ENCODE results near the gene MICU1. TPM values are rescaled to one million over a fixed set of nuclear protein-coding genes. Genes with fewer than 3 reads are reported as not detected.

MICU1 gene
- total and polyA plus RNA-seq, 10 of the 15 experiments (the other 5 are each of a cell fraction or from before 2014, with no cell fraction given) = 18.2 to 36.4 (median 22.2) TPM

GRCh38 chr10:72525689-72526088 lies 100.2 kb downstream of the MICU1 start:
- no peak overlapping the region for H3K4me3 ChIP-seq
- ChIA-PET POLR2A (interaction anchor here (0.6 to 1.2 kb wide), 4 partner anchors 12 to 304 kb away, joined by 3 to 5 read pairs (median 4); no protein-coding TSS in a partner anchor), SMC1A (ENCODE audit: uncharacterized antibody, unreplicated experiment) (no interaction called here), RAD21 (ENCODE audit: unreplicated experiment) (interaction anchor here (0.8 kb wide), 1 partner anchor 71 kb away, joined by 4 read pairs; no protein-coding TSS in a partner anchor), CTCF (interaction anchor here (0.9 kb wide), 1 partner anchor 46 kb away, joined by 4 read pairs; no protein-coding TSS in a partner anchor)
- no peak overlapping the region for H2AFZ ChIP-seq (ENCODE audit: control insufficient read depth, low read depth, low read length)
- intact Hi-C loops (cut with micrococcal nuclease; ENCODE audit: unreplicated experiment) (no loop called here), in situ Hi-C loops (cut with MboI) (no loop called here)
- no peaks in the 10 kb centered on the region for H3K4me1 ChIP-seq (ENCODE audit: control insufficient read depth, insufficient read depth, low read length)
- no peak overlapping the region for H3K27ac ChIP-seq (ENCODE audit: control insufficient read depth, insufficient read depth)
- BruUV-seq (replicated peaks) = no TSS peak
- no peaks in the 10 kb centered on the region for H3K36me3 ChIP-seq (ENCODE audit: control insufficient read depth in 2 of 2, insufficient read depth in 2 of 2, low read length in 1 of 2)
- DNase-seq (ENCODE audit: low read depth, low spot score) (no peak), FAIRE-seq (no peak), ATAC-seq (no peak)
- no peaks in the 10 kb centered on the region for H4K20me1 ChIP-seq (ENCODE audit: control insufficient read depth, insufficient read depth)
- H3K27me3 ChIP-seq (replicated peaks in 1 of 2; ENCODE audit: control insufficient read depth in 2 of 2, insufficient read depth in 2 of 2, low read length in 1 of 2) = no peaks in the 10 kb centered on the region
- H3K9ac ChIP-seq (ENCODE audit: control insufficient read depth, insufficient read depth, low read length) = no peak overlapping the region
- no peak overlapping the region for H3K4me2 ChIP-seq (ENCODE audit: control insufficient read depth, insufficient read depth)
- H3K9me3 ChIP-seq (replicated peaks; ENCODE audit: control insufficient read depth, insufficient read depth, low read length) = no peaks in the 10 kb centered on the region
- H3K79me2 ChIP-seq (ENCODE audit: control insufficient read depth, insufficient read depth, low read length) = no peaks in the 10 kb centered on the region
- TF ChIP-seq BRCA1 (IDR thresholded peaks at IDR 0.05; ENCODE audit: low read depth, low read length) (no peak), REST (IDR thresholded peaks at IDR 0.05; ENCODE audit: low read depth, low read length) (no peak), CHD1 (IDR thresholded peaks at IDR 0.05; ENCODE audit: low read depth, low read length) (no peak), NR2C2 (IDR thresholded peaks at IDR 0.05; ENCODE audit: borderline replicate concordance, control insufficient read depth, insufficient read length, low read depth) (no peak), YBX1 (IDR thresholded peaks at IDR 0.05) (no peak), MLLT1 (IDR thresholded peaks at IDR 0.05) (no peak), E4F1 (IDR thresholded peaks at IDR 0.05; ENCODE audit: borderline replicate concordance, partially characterized antibody) (no peak), RUNX3 (IDR thresholded peaks at IDR 0.05; ENCODE audit: low read length) (no peak), NRF1 (conservative IDR thresholded peaks at IDR 0.05; ENCODE audit: low read depth, low read length) (no peak), CBX5 (IDR thresholded peaks at IDR 0.05; ENCODE audit: low read depth) (no peak), SREBF2 (IDR thresholded peaks at IDR 0.05; ENCODE audit: low read length) (no peak), E2F8 (IDR thresholded peaks at IDR 0.05; ENCODE audit: low read depth, partially characterized antibody) (no peak), PBX3 (IDR thresholded peaks at IDR 0.05; ENCODE audit: insufficient replicate concordance, low read depth, low read length) (no peak)

Data from GM12878 (cell line).